NCI-H345 (cell line): ENCODE measurements around the gene DLEC1.
"Not testable (repeated sequence)": the region's sequence is repeated elsewhere in the genome, so short reads cannot be mapped to it uniquely, and the experiment has no call there.

ENCODE experiments used
- DNase-seq: peaks from one replicate; lab custom pipeline; 2025; lab: John Stamatoyannopoulos, UW

The DLEC1 gene

GRCh38 chr3:38121451-38121831 lies 82.4 kb downstream of the DLEC1 start:
- DNase-seq = no peak

- DNase-seq = no peak
These were observed 82.9 kb downstream of the DLEC1 start for GRCh38 chr3:38121832-38122461.

- DNase-seq = no peak
These were observed 83.8 kb downstream of the DLEC1 start for GRCh38 chr3:38122712-38123290.

GRCh38 chr3:38124324-38125122 lies 85.5 kb downstream of the DLEC1 start:
- no peak for DNase-seq

GRCh38 chr3:38125305-38126120 lies 86.5 kb downstream of the DLEC1 start:
- DNase-seq = no peak

- DNase-seq = no peak
These were observed 87.3 kb downstream of the DLEC1 start for GRCh38 chr3:38126121-38126892.

- DNase-seq = no peak
These were observed 88.7 kb downstream of the DLEC1 start for GRCh38 chr3:38127611-38128302.

GRCh38 chr3:38128303-38128655 lies 89.3 kb downstream of the DLEC1 start:
- no peak for DNase-seq

GRCh38 chr3:38129058-38129457 lies 90.0 kb downstream of the DLEC1 start:
- no peak for DNase-seq

GRCh38 chr3:38130631-38131065 lies 91.6 kb downstream of the DLEC1 start:
- no peak for DNase-seq

- no peak for DNase-seq
These were observed 92.8 kb downstream of the DLEC1 start for GRCh38 chr3:38131621-38132369.

- DNase-seq = no peak
These were observed 94.2 kb downstream of the DLEC1 start for GRCh38 chr3:38133209-38133556.

- no peak for DNase-seq
These were observed 94.8 kb downstream of the DLEC1 start for GRCh38 chr3:38133557-38134405.

GRCh38 chr3:38134517-38135143 lies 95.6 kb downstream of the DLEC1 start:
- not testable (repeated sequence) for DNase-seq

- DNase-seq = not testable (repeated sequence)
These were observed 96.7 kb downstream of the DLEC1 start for GRCh38 chr3:38135621-38136277.

GRCh38 chr3:38136393-38136776 lies 97.4 kb downstream of the DLEC1 start:
- no peak for DNase-seq

- DNase-seq = peak; percentile 98
These were observed 98.0 kb downstream of the DLEC1 start, which contains the start of gene ACAA1 for GRCh38 chr3:38136777-38137614. Gene ACAA1 (minus strand): TSS chr3:38137127. CDS start chr3:38137035, 92 bp downstream.
